ENCODE results near the gene CST9. TPM values are rescaled to one million over a fixed set of nuclear protein-coding genes. Genes with fewer than 3 reads are reported as not detected.
A peak's percentile ranks its signal among the peaks of the same experiment; 100 is the strongest.

CST9 gene
- total and polyA plus RNA-seq, 10 of the 15 experiments (the other 5 are each of a cell fraction or from before 2014, with no cell fraction given) = not detected

DNA sequence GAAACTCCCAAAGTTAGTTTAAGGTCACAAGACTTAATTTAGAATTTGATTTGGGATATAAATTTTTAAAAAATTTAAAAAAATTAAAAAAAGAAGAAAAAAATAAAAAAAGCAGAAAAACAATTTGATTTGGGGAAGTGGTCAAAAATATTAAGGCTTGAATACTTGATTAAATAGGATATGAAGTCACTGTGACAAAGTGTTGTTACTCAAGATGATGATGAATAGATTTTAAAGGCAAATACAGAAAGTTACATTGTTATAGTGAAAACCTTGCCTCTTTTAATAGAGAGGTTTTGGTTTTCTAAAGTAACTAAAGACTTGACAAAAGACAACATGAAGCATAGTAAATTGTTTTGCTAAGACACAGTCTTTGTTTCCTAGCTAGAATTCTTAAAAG lies 7.2 kb downstream of the CST9 start:
- Histone ChIP-seq H3K9me3 (replicated peaks; ENCODE audit: control insufficient read depth, insufficient read depth, low read length) (no peaks in the 10 kb centered on the region), H3K4me1 (ENCODE audit: control insufficient read depth, insufficient read depth, low read length) (no peaks in the 10 kb centered on the region), H3K36me3 (ENCODE audit: control insufficient read depth in 2 of 2, insufficient read depth in 2 of 2, low read length in 1 of 2) (no peaks in the 10 kb centered on the region), H3K79me2 (ENCODE audit: control insufficient read depth, insufficient read depth, low read length) (no peaks in the 10 kb centered on the region), H3K4me3 (no peak overlapping the region), H3K4me2 (ENCODE audit: control insufficient read depth, insufficient read depth) (no peak overlapping the region), H3K9ac (ENCODE audit: control insufficient read depth, insufficient read depth, low read length) (no peak overlapping the region), H3K27ac (ENCODE audit: control insufficient read depth, insufficient read depth) (no peak overlapping the region), H2AFZ (ENCODE audit: control insufficient read depth, low read depth, low read length) (no peak overlapping the region), H4K20me1 (ENCODE audit: control insufficient read depth, insufficient read depth) (no peaks in the 10 kb centered on the region), H3K27me3 (replicated peaks in 1 of 2; ENCODE audit: control insufficient read depth in 2 of 2, insufficient read depth in 2 of 2, low read length in 1 of 2) (no peaks in the 10 kb centered on the region)
- intact Hi-C loops (cut with micrococcal nuclease; ENCODE audit: unreplicated experiment) (no loop called here), in situ Hi-C loops (cut with MboI) (no loop called here)
- FAIRE-seq (peak; percentile 35), DNase-seq (ENCODE audit: low read depth, low spot score) (no peak), ATAC-seq (no peak)
- POLR2A ChIA-PET = no interaction called here
- SMC1A ChIA-PET (ENCODE audit: uncharacterized antibody, unreplicated experiment) = no interaction called here
- TF ChIP-seq ZNF274 (IDR thresholded peaks at IDR 0.05; ENCODE audit: insufficient read depth, insufficient read length) (no peak), CHD4 (IDR thresholded peaks at IDR 0.05) (no peak), FOXM1 (IDR thresholded peaks at IDR 0.05; ENCODE audit: low read depth, low read length) (no peak), EP300 (IDR thresholded peaks at IDR 0.05; ENCODE audit: borderline replicate concordance in 1 of 2, control insufficient read depth in 1 of 2, low read depth in 2 of 2, low read length in 2 of 2) (no peak), RUNX3 (IDR thresholded peaks at IDR 0.05; ENCODE audit: low read length) (no peak), SREBF2 (IDR thresholded peaks at IDR 0.05; ENCODE audit: low read length) (no peak), ZBED1 (IDR thresholded peaks at IDR 0.05; ENCODE audit: borderline replicate concordance) (no peak)
- CTCF ChIA-PET = interaction anchor here (1.7 kb wide), 1 partner anchor 8 kb away, joined by 4 read pairs; no protein-coding TSS in a partner anchor
- RAD21 ChIA-PET (ENCODE audit: unreplicated experiment) = no interaction called here
- no TSS peak for BruUV-seq (replicated peaks)

DNA sequence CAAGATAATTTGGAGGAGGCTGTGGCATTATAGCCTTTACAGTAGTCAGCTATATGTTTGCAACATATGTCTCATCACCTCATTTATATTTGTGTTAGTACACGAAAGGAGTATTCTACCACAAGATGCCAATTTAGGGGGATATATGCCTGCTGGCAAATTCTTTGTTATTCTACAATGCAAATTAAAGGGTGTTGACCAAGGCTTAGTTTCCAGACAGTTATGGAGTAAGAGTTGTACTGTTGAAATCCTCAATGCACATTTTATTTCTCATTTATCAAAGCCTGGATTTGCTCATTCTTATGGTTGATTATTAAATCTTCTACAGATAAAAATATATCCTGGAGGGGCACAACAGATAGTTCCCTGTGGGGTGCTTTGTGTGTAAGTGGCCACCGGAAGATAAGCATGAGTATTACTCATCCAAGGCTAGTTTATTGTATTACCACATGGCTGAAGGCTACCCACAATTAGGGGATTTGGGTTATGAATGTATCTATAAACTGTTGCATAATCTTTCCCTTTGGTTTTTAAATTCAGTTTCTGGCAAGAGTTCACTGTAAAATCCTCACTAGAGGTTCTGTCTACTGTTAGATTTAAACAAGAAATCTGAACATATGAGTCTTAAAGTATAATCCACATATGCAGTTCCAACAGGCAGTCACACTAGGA lies 9.0 kb downstream of the CST9 start:
- DNase-seq (ENCODE audit: low read depth, low spot score) (no peak), FAIRE-seq (no peak), ATAC-seq (no peak)
- ChIA-PET RAD21 (ENCODE audit: unreplicated experiment) (no interaction called here), SMC1A (ENCODE audit: uncharacterized antibody, unreplicated experiment) (no interaction called here), CTCF (interaction anchor here (0.9 to 1.7 kb wide), 2 partner anchors 10 to 247 kb away, joined by 3 to 4 read pairs; no protein-coding TSS in a partner anchor), POLR2A (no interaction called here)
- Histone ChIP-seq H3K4me2 (ENCODE audit: control insufficient read depth, insufficient read depth) (no peak overlapping the region), H2AFZ (ENCODE audit: control insufficient read depth, low read depth, low read length) (no peak overlapping the region), H3K27me3 (replicated peaks in 1 of 2; ENCODE audit: control insufficient read depth in 2 of 2, insufficient read depth in 2 of 2, low read length in 1 of 2) (no peaks in the 10 kb centered on the region), H3K4me1 (ENCODE audit: control insufficient read depth, insufficient read depth, low read length) (no peaks in the 10 kb centered on the region), H3K9me3 (replicated peaks; ENCODE audit: control insufficient read depth, insufficient read depth, low read length) (no peaks in the 10 kb centered on the region), H3K36me3 (ENCODE audit: control insufficient read depth in 2 of 2, insufficient read depth in 2 of 2, low read length in 1 of 2) (no peaks in the 10 kb centered on the region), H3K79me2 (ENCODE audit: control insufficient read depth, insufficient read depth, low read length) (no peaks in the 10 kb centered on the region), H3K27ac (ENCODE audit: control insufficient read depth, insufficient read depth) (no peak overlapping the region), H3K4me3 (no peak overlapping the region), H3K9ac (ENCODE audit: control insufficient read depth, insufficient read depth, low read length) (no peak overlapping the region), H4K20me1 (ENCODE audit: control insufficient read depth, insufficient read depth) (no peaks in the 10 kb centered on the region)
- in situ Hi-C loops (cut with MboI) (no loop called here), intact Hi-C loops (cut with micrococcal nuclease; ENCODE audit: unreplicated experiment) (no loop called here)
- TF ChIP-seq, protein P1, sequence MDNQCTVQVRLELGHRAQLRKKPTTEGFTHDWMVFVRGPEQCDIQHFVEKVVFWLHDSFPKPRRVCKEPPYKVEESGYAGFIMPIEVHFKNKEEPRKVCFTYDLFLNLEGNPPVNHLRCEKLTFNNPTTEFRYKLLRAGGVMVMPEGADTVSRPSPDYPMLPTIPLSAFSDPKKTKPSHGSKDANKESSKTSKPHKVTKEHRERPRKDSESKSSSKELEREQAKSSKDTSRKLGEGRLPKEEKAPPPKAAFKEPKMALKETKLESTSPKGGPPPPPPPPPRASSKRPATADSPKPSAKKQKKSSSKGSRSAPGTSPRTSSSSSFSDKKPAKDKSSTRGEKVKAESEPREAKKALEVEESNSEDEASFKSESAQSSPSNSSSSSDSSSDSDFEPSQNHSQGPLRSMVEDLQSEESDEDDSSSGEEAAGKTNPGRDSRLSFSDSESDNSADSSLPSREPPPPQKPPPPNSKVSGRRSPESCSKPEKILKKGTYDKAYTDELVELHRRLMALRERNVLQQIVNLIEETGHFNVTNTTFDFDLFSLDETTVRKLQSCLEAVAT (IDR thresholded peaks at IDR 0.05) = no peak
- no peak for TF ChIP-seq IKZF2 (IDR thresholded peaks at IDR 0.05)
- no TSS peak for BruUV-seq (replicated peaks)
- 19% methylated on average over 2 of the region's 2 CpGs for WGBS (ENCODE audit: insufficient coverage, insufficient replicate concordance, low lambda C conversion rate, missing lambda C conversion rate)
